Suprapubic skin (tissue), 3 donors: ENCODE results near the gene COMMD3.

Experiments
- CTCF ChIP-seq, 2 donors: fragments of 200-600 bp in 1 of 2; fragments of 450-650 bp in 1 of 2; sonication (generic) in 1 of 2; IDR thresholded peaks; one replicate each; pipeline ENCODE4 v1.5.1; 2016 to 2019; ENCODE audit warnings: antibody characterized with exemption in 2 of 2, mild to moderate bottlenecking in 1 of 2, moderate library complexity in 1 of 2
- POLR2A ChIP-seq, 2 donors: fragments of 450-650 bp; IDR thresholded peaks; one replicate each; pipeline ENCODE4 v1.6.1; 2017; ENCODE audit warnings: antibody characterized with exemption in 2 of 2, mild to moderate bottlenecking in 2 of 2, moderate library complexity in 2 of 2

GRCh38 chr10:22344249-22344648 lies 28.1 kb downstream of the COMMD3 start:
- TF ChIP-seq CTCF (IDR thresholded peaks at IDR 0.05) (no peak), POLR2A (IDR thresholded peaks at IDR 0.05) (no peak)
